GM19023 (cell line): ENCODE data around the gene DIP2C.
"Not testable (repeated sequence)": the region's sequence is repeated elsewhere in the genome, so short reads cannot be mapped to it uniquely, and the experiment has no call there.

Experiments used
- ATAC-seq: cut with Tn5 transposase; IDR thresholded peaks from one replicate; pipeline ENCODE4 v1.9.1; 2021; ENCODE audit warnings: mild to moderate bottlenecking, moderate library complexity; ENCODE audit not compliant: unreplicated experiment

DIP2C gene

GRCh38 chr10:584497-585290 lies 104.8 kb downstream of the DIP2C start:
- not testable (repeated sequence) for ATAC-seq

GRCh38 chr10:583433-583832 lies 106.0 kb downstream of the DIP2C start:
- ATAC-seq = no peak

- ATAC-seq = no peak
Measured at GRCh38 chr10:581776-582330, 107.6 kb downstream of the DIP2C start.

DNA sequence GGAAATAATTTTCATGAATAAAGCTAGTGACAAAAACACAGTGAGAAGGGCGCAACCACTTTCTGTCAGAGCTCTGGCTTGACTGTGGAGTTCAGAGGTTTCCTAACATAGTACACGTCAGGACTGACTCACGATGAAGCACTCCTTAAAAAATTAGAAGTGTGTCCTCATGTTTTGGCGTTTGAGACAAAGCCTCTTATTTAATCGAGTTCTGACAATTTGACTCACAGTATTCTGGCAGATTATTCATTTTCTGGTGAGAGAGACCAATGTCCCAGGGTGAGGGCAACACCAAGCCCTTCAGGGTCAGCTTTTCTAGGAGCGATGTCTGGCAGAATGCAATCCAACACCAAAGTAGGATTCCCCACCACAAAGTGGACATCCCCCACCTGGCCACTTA lies 108.7 kb downstream of the DIP2C start:
- ATAC-seq = no peak

GRCh38 chr10:576130-576465 lies 113.4 kb downstream of the DIP2C start:
- no peak for ATAC-seq

GRCh38 chr10:575402-576129 lies 113.9 kb downstream of the DIP2C start:
- ATAC-seq = no peak

DNA sequence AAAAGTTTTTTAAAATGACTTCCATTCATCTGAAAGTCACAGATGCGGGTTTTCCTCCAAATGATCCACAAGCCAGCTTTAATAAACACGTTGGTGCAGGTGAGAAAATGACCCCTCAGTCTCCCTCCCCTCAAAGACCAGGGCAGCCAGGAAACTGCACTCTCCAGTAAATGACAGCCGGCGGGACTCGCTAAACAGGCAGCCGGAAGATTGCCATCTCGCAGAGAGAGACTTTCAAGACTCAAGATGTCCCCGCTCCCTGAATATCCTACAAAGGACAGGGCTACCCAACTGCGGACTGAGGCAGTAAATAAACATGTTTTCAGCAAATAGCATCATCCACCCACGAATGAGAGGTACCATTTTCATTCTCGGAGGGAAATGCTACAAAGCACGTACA lies 116.8 kb downstream of the DIP2C start:
- no peak for ATAC-seq

- ATAC-seq = no peak
Measured at GRCh38 chr10:571688-572451, 117.6 kb downstream of the DIP2C start.

- ATAC-seq = no peak
Measured at GRCh38 chr10:571166-571565, 118.3 kb downstream of the DIP2C start.

DNA sequence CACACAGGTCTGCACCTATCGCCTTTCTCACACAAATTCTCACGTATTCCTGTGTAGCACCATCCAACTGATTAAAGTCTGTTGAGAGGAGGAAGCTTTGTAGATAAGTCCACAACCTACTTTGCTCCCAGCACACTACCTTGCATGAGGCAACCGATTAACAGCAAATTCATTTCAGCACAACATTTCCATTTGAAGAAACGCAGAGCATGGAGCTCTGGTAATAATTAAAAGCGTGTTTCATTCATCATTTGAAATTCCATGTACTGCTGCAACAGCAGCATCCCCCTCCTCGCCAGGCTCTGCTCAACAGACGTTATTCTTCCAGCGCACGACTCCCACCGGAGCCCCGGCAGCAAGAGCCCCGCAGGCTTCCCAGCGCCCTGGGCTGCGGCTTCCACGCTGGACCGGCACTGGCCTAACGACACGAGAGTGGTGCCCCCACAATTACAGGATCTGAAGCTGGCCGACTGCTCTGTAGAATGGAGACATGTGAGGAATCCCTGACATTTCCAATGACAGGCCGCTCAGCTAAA lies 118.8 kb downstream of the DIP2C start:
- no peak for ATAC-seq

GRCh38 chr10:569961-570627 lies 119.4 kb downstream of the DIP2C start:
- ATAC-seq = no peak

GRCh38 chr10:568848-569247 lies 120.6 kb downstream of the DIP2C start:
- ATAC-seq = no peak

GRCh38 chr10:567869-568268 lies 121.6 kb downstream of the DIP2C start:
- no peak for ATAC-seq

- no peak for ATAC-seq
Measured at GRCh38 chr10:566241-566885, 123.1 kb downstream of the DIP2C start.

DNA sequence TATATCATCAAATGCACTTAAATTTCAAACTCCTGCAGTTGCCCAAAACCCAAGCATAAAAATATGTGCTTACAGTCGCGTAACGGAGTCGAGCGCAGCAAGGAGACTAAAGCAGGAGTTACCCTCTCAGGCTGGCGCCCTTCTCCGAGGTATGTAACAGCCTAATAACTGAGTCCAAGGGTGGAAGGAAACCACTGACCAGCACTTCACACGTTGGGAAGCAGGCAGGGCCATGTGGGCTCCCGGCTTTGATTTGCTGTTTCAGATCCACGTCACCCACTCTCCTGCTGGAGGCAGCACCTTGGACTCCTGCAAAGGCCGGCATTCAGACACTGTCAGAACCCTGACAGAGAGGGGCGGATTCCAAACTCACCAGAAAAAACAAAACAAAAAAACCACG lies 123.8 kb downstream of the DIP2C start:
- ATAC-seq = no peak

DNA sequence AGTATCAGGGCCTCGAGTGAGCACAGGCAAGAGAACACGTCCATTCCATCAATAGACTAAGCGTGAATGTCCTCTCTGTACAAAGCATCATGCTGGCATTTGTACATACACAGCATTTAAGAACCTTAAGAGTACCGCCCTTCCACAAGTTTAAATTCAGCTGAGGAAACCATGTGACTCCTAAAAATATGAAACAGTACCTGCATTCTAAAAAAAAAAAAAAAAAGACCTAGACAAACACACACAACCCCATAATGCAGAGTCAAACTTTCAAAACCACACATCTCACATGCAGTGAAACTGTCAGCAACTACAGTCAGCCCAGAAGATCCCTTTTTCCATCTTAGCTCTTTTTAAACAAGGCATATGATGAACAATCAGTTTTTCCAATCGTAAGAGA lies 124.3 kb downstream of the DIP2C start:
- no peak for ATAC-seq

- ATAC-seq = no peak
Measured at GRCh38 chr10:563827-564226, 125.6 kb downstream of the DIP2C start.

GRCh38 chr10:562142-562541 lies 127.3 kb downstream of the DIP2C start:
- ATAC-seq = no peak

- no peak for ATAC-seq
Measured at GRCh38 chr10:561721-562120, 127.7 kb downstream of the DIP2C start.

DNA sequence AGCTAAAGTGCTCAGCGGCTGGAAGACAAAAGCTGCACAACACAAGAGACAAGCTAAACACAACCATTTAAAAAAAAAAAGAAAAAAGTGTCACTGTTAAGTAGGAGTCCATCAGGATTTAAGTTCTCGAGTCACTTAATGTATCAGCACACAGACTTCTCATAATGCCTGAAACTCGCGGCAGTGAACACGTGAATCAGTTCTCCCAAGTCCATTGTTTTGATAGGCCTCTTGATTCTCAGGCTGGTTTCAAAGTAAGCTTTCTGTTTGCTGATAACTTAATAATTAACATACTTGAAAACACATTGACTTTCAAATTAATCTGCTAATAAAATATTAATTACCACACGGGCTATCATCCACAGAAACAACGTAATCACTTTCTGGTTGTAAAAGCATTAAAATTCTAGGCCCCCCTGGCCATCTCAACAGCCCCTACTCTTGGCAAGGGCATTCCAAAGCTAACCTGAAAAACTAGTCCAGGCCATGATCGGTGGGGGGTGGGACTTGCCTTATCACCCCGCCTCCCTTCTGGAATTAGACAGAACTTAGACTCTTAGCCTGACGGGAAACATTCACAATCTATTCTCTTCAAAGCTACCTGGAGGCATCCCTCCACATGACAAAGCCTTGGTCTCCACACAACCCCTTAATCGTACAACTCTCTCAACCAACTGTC lies 129.0 kb downstream of the DIP2C start:
- ATAC-seq = no peak
